NCI-H2227 (cell line): ENCODE results near the gene UNC13B.

Source experiments
- DNase-seq: peaks from one replicate; lab custom pipeline; 2025; ENCODE audit not compliant: unreplicated experiment; lab: John Stamatoyannopoulos, UW

The UNC13B gene

DNA sequence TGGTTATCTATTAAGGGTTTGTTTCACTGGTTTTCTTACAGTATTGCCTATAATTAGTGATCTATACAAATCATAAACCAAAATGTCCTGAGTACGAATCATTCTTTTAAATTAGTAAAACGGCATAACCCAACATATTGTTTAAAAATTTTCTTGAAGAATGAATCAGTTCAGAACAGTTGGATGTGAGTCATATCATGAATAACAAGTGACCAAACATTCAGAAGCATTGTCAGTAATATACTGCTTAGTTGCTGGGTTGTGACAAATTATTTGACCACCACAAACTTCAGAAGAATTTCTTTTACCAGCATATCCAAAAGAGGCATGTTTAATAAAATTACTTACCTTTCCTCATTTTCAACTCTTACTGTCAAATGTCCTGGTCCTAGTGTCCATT lies 111.2 kb downstream of the UNC13B start:
- DNase-seq: no peak

DNA sequence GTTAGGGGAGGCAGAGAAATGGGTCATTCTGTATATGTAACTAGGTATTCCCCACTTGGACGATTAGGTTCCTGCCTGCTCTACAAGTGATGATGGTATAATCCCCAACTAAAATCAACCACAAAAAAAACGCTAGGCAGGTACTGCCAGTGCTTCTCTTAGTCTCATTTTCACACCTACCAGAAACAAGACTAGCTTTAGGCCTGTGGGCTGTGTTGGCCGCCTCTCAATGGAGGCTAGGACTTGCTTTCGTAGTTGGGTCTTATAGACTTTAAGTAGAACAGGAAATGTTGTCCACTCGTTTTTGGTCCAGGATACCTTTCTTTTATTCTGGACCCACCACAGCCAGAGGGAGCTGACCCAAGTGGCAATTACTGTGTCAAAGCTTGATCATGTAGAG lies 111.8 kb downstream of the UNC13B start:
- no peak for DNase-seq

GRCh38 chr9:35274993-35275392 lies 113.2 kb downstream of the UNC13B start:
- no peak for DNase-seq

- no peak for DNase-seq
Measured at GRCh38 chr9:35277171-35277520, 115.3 kb downstream of the UNC13B start.

GRCh38 chr9:35277628-35278359 lies 116.0 kb downstream of the UNC13B start:
- DNase-seq: no peak

DNA sequence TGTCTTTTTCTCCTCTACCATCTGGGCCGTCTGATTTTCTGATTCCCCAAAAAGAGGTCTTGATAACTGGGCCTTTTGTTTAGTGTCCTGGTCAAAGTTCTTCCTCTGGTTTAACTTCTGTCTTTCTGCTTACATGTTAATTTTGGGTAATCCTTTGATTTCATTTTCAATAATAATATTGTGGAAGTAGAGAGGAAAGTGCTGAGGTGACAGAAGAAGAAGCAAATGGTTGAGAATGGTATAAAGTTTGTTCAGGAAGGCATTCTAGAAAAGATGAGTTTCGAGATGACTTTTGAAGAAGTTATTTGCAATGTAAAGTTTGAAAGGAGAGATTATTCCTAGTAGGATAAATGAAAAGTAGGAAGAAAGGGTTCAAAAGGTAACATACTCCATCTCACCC lies 118.1 kb downstream of the UNC13B start:
- no peak for DNase-seq

DNA sequence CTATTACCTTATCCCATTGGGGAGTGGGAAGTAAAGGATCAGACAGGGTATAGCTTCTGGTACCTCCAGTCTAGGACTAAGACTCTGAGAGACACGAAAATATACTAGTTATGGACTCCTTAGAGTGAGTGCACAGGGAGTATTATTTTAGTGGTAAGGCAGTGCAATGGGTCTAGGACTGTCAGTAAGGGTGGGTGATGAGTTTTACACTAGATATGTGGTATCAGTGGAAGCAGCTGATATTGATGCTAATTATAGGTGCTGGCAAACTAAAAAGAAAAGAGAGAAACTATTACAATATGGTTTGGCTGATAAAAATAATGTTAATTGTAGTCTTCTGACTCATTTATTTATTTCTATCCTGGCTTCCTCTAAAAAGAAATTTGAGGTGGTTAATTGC lies 118.6 kb downstream of the UNC13B start:
- no peak for DNase-seq

DNA sequence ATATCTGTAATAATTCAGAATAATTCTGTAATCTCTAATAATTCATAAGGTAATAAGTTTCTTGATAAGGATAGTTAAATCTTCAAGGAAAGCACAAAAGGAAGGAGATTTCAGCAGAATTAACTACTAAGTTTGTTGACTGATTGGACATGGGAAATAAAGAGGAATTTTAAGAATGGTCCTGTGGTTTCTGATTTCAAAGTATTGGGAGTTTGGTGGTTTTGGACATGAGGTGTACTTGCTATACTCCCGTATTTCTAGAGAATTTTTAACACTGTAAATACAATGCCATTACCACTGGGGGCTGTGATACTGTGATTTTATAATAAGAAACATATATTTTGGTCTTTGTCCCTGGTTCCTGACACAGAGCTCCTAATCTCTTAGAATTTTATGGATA lies 123.9 kb downstream of the UNC13B start:
- no peak for DNase-seq

GRCh38 chr9:35286381-35286780 lies 124.6 kb downstream of the UNC13B start:
- DNase-seq: no peak

DNA sequence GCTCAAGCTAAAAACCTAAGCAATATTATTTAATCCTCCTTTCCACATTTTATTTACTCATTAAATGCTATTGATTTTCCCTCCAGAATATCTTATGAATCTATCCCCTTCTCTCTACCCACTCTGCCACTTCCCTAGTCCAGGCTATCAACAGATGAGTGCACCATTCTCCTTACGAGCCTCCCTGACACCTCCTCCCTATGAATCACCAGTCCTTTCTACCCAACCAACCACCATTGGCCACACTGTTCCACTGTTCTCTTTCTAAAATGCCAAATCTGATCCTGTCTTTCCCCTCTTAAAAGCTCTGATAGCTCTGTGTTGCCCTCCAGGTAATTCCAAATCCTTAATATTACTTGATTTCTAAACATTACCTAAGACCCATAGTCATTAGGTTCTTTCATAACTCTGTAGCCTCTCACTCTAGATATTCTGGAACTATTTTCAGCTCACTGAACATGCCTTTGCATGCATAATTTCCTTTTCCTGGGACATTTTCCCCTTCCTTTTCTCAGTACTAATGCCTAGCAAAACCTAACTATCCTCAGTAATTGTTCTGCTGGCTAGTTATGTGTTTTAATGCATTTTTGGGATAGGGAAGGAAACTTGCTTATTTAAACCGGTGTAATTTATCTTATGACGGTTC lies 126.3 kb downstream of the UNC13B start:
- DNase-seq: no peak

DNA sequence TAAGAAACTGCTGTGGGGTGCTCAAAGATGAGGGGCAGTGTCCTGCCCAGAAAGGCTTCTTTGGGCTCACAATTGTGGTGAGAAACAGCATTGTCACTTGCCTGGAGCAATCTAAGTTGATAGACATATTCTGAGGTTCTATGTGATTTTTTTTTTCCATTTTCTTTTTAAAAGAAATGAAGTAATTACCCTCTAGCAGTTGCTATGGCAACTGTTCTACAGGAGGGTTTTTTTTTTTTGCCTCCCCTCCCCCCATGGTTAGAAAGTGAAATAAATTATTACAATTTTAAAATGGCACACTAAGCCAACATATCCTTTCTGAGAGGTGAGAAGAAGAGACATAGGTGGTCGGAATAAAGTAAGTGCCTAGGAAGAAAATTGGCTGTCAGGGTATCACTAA lies 127.0 kb downstream of the UNC13B start:
- DNase-seq: no peak

- no peak for DNase-seq
Measured at GRCh38 chr9:35293376-35293964, 131.7 kb downstream of the UNC13B start.

GRCh38 chr9:35294066-35294465 lies 132.3 kb downstream of the UNC13B start:
- DNase-seq: no peak

GRCh38 chr9:35294556-35294955 lies 132.7 kb downstream of the UNC13B start:
- DNase-seq: no peak

GRCh38 chr9:35295369-35296036 lies 133.7 kb downstream of the UNC13B start:
- no peak for DNase-seq

DNA sequence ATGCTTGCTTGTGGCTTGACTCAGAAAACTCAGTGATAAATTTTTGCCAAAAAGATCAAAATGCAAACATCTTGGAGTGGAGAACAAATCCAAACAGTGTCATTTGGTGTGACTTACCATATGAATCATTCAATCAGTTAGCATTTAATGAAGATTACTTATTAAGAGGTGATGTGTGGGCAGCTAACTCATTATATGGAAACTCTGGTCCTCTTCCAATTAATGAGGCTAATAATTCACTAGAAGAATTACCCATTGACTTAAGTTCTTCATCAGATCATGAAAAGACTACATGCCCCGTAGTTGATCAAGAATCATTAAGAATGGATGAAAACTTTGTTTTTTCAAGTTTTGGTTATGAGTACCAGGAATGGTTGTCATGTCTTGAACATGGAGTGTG lies 141.8 kb downstream of the UNC13B start:
- DNase-seq: no peak

- no peak for DNase-seq
Measured at GRCh38 chr9:35306283-35306682, 144.5 kb downstream of the UNC13B start.

DNA sequence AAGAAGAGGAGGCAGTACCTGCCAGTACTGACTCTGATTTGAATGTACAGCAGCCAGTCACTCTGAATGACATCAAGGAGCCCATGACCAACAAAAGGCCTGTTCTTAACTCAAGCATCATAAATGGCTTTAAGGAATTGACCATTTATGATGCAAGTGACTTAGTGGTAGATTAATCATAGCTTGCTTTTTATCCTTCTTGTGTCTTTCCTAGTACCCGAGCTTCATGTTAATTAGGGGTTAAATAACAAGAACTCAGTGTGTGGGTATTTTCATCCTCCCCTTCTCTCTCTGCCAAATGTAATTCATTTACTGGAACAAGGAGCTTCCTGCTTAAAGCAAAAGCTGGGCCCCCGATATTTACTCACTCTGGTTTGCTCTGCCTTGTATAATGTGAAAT lies 146.5 kb downstream of the UNC13B start:
- DNase-seq: no peak

- DNase-seq: no peak
Measured at GRCh38 chr9:35311891-35312639, 150.3 kb downstream of the UNC13B start.

GRCh38 chr9:35313460-35313859 lies 151.7 kb downstream of the UNC13B start:
- no peak for DNase-seq

- no peak for DNase-seq
Measured at GRCh38 chr9:35313916-35314315, 152.1 kb downstream of the UNC13B start.
